Stimulated activated CD4-positive, alpha-beta T cell treated with anti-CD3 and anti-CD28 coated beads, TNF-alpha, amount 100 ng/mL, for 48 hours (primary cell): Measurements from ENCODE around the gene MBNL2.

Source experiments
- DNase-seq, 3 donors: peaks; one replicate each; pipeline ENCODE4 v3.0.0-alpha.2; 2020; ENCODE audit warnings: low read depth in 3 of 3

The MBNL2 gene

GRCh38 chr13:97301382-97302095, 79.4 kb downstream of the MBNL2 start:
- DNase-seq, result no peak

- no peak for DNase-seq
Observed at GRCh38 chr13:97302611-97303010, 80.5 kb downstream of the MBNL2 start.

GRCh38 chr13:97306106-97306505, 84.0 kb downstream of the MBNL2 start:
- DNase-seq, result no peak

GRCh38 chr13:97306645-97307044, 84.5 kb downstream of the MBNL2 start:
- DNase-seq, result no peak

GRCh38 chr13:97307118-97307881, 85.2 kb downstream of the MBNL2 start:
- DNase-seq, result no peak

- DNase-seq, result no peak
Observed at GRCh38 chr13:97307882-97308624, 85.9 kb downstream of the MBNL2 start.

- DNase-seq, result no peak
Observed at GRCh38 chr13:97308735-97309429, 86.7 kb downstream of the MBNL2 start.

- DNase-seq, result no peak
Observed at GRCh38 chr13:97310809-97311436, 88.8 kb downstream of the MBNL2 start.

- no peak for DNase-seq
Observed at GRCh38 chr13:97311956-97312355, 89.8 kb downstream of the MBNL2 start.

- no peak for DNase-seq
Observed at GRCh38 chr13:97313551-97314260, 91.6 kb downstream of the MBNL2 start.

GRCh38 chr13:97316390-97316789, 94.3 kb downstream of the MBNL2 start:
- no peak for DNase-seq

GRCh38 chr13:97317933-97318332, 95.8 kb downstream of the MBNL2 start:
- DNase-seq, result no peak

- DNase-seq, result no peak
Observed at GRCh38 chr13:97318532-97318931, 96.4 kb downstream of the MBNL2 start.

- DNase-seq, result no peak
Observed at GRCh38 chr13:97319113-97319720, 97.1 kb downstream of the MBNL2 start.

- no peak for DNase-seq
Observed at GRCh38 chr13:97321101-97321500, 99.0 kb downstream of the MBNL2 start.

- DNase-seq, result no peak
Observed at GRCh38 chr13:97321616-97322321, 99.6 kb downstream of the MBNL2 start.

GRCh38 chr13:97322740-97323342, 100.7 kb downstream of the MBNL2 start:
- no peak for DNase-seq

- DNase-seq, result no peak
Observed at GRCh38 chr13:97324115-97324514, 102.0 kb downstream of the MBNL2 start.

- no peak for DNase-seq
Observed at GRCh38 chr13:97325738-97326137, 103.6 kb downstream of the MBNL2 start.
